Stimulated activated CD4-positive, alpha-beta T cell treated with anti-CD3 and anti-CD28 coated beads, Interleukin-2, amount 100 ng/mL, for 24 hours (primary cell): ENCODE data around the gene APH1A.
"Not testable (repeated sequence)": the region's sequence is repeated elsewhere in the genome, so short reads cannot be mapped to it uniquely, and the experiment has no call there.

Experiments
- DNase-seq, 2 donors: peaks; one replicate each; pipeline ENCODE4 v3.0.0-alpha.2; 2020

Gene APH1A

GRCh38 chr1:150233359-150234308, 35.2 kb downstream of the APH1A start:
- DNase-seq, result peak; percentile 61 to 66

- DNase-seq, result not testable (repeated sequence)
These were observed 35.9 kb downstream of the APH1A start for GRCh38 chr1:150232921-150233320.

DNA sequence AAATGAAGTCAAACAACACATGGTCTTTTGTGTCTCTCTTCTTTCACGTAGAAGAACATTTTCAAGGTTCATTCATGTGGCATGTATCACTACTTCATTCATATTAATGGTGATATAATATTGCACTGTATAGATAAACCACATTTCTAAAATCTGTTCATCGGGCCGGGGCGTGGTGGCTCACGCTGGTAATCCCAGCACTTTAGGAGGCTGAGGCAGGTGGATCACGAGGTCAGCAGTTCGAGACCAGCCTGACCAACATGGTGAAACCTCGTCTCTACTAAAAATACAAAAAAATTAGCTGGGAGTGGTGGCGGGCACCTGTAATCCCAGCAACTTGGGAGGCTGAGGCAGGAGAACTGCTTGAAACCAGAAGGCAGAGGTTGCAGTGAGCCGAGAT, 40.6 kb downstream of the APH1A start:
- DNase-seq, result not testable (repeated sequence)

DNA sequence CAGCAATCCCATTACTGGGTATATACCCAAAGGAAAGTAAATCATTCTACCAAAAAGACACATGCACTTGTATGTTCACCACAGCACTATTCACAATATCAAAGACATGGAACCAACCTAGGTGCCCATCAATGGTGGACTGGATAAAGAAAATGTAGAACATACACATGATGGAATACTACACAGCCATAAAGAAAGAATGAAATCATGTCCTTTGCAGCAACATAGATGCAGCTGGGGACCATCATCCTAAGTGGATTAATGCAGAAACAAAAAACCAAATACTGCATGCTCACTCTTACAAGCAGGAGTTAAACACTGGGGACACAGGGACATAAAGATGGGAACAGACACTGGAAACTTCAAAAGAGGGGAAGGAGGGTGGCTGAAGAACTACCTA, 41.6 kb downstream of the APH1A start:
- DNase-seq, result no peak

DNA sequence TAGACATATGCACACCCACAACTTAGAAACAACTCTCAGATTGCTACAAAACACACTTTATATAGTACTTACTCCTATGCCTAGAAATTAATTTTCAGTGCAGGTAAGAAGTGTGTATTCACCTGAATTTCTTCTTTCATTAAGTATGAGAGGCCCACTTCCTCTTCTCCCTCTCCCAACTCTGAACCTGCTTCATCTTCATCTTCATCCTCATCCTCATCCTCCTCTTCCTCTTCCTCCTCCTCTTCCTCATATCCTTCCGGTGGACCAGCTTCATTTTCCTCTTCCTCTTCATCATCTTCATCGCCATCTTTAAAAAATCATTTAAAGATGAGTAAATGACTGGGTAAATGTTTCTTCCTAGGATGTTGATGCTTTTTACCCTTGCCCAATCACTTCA, 42.3 kb downstream of the APH1A start:
- DNase-seq, result no peak

- DNase-seq, result no peak
These were observed 43.3 kb downstream of the APH1A start for GRCh38 chr1:150225546-150225945.

- no peak for DNase-seq
These were observed 43.8 kb downstream of the APH1A start for GRCh38 chr1:150224983-150225382.

GRCh38 chr1:150221552-150221951, 47.3 kb downstream of the APH1A start:
- DNase-seq, result no peak

- DNase-seq, result not testable (repeated sequence)
These were observed 53.0 kb downstream of the APH1A start for GRCh38 chr1:150215855-150216254.
